ENCODE measurements around the gene PXYLP1. TPM values are rescaled to one million over a fixed set of nuclear protein-coding genes. Genes with fewer than 3 reads are reported as not detected.

The PXYLP1 gene
- total and polyA plus RNA-seq, 8 donors = 11.6 to 35.3 (median 28.3) TPM

GRCh38 chr3:141250828-141251227 is 19.2 kb downstream of the PXYLP1 start:
- H3K4me1 ChIP-seq = no peaks in the 10 kb centered on the region
- H3K27me3 ChIP-seq = no peaks in the 10 kb centered on the region
- no peak overlapping the region for H3K27ac ChIP-seq
- intact Hi-C loops (cut with DNase I) = no loop called here
- no peaks in the 10 kb centered on the region for H3K9me3 ChIP-seq
- DNase-seq (no peak), ATAC-seq (no peak)
- no peaks in the 10 kb centered on the region for H3K36me3 ChIP-seq
- no peak for TF ChIP-seq CTCF (IDR thresholded peaks at IDR 0.05)
- no peak overlapping the region for H3K4me3 ChIP-seq

GRCh38 chr3:141253326-141253725 is 21.7 kb downstream of the PXYLP1 start:
- Histone ChIP-seq H3K27ac (no peak overlapping the region), H3K9me3 (no peaks in the 10 kb centered on the region), H3K4me3 (no peak overlapping the region), H3K27me3 (no peaks in the 10 kb centered on the region), H3K4me1 (no peaks in the 10 kb centered on the region), H3K36me3 (no peaks in the 10 kb centered on the region)
- ATAC-seq = no peak
- no peak for TF ChIP-seq CTCF (IDR thresholded peaks at IDR 0.05)
- intact Hi-C loops (cut with DNase I) = no loop called here
- DNase-seq = no peak

- Histone ChIP-seq H3K9me3 (no peaks in the 10 kb centered on the region), H3K4me1 (no peaks in the 10 kb centered on the region), H3K27me3 (no peaks in the 10 kb centered on the region), H3K27ac (no peak overlapping the region), H3K36me3 (no peaks in the 10 kb centered on the region), H3K4me3 (no peak overlapping the region)
- intact Hi-C loops (cut with DNase I) = no loop called here
- DNase-seq = no peak
- no peak for TF ChIP-seq CTCF (IDR thresholded peaks at IDR 0.05)
- no peak for ATAC-seq
Measured at GRCh38 chr3:141253811-141254210, 22.2 kb downstream of the PXYLP1 start.

- Histone ChIP-seq H3K27me3 (no peaks in the 10 kb centered on the region), H3K9me3 (no peaks in the 10 kb centered on the region), H3K4me3 (no peak overlapping the region), H3K27ac (no peak overlapping the region), H3K36me3 (no peaks in the 10 kb centered on the region), H3K4me1 (no peaks in the 10 kb centered on the region)
- DNase-seq (no peak), ATAC-seq (no peak)
- TF ChIP-seq CTCF (IDR thresholded peaks at IDR 0.05) = no peak
- intact Hi-C loops (cut with DNase I) = no loop called here
Measured at GRCh38 chr3:141255137-141255845, 23.7 kb downstream of the PXYLP1 start.

- H3K27ac ChIP-seq = no peak overlapping the region
- no peak for TF ChIP-seq CTCF (IDR thresholded peaks at IDR 0.05)
- H3K4me3 ChIP-seq = no peak overlapping the region
- H3K36me3 ChIP-seq = peaks cover 0 to 3% of the 10 kb centered on the region in 2 donors
- no peaks in the 10 kb centered on the region for H3K27me3 ChIP-seq
- ATAC-seq (peak; percentile 74), DNase-seq (no peak)
- no peaks in the 10 kb centered on the region for H3K4me1 ChIP-seq
- no peaks in the 10 kb centered on the region for H3K9me3 ChIP-seq
- intact Hi-C loops (cut with DNase I) = no loop called here
Measured at GRCh38 chr3:141255846-141256261, 24.2 kb downstream of the PXYLP1 start.
